Hematopoietic multipotent progenitor cell treated with erythropoietin and hydrocortisone succinate and interleukin-3 and kit ligand, for 17 days (in vitro differentiated cells): Measurements from ENCODE around the gene HOXB4.

ENCODE experiments used
- DNase-seq: peaks from one replicate; pipeline ENCODE4 v3.0.0-alpha.2; 2015; ENCODE audit warnings: low spot score

The HOXB4 gene

DNA sequence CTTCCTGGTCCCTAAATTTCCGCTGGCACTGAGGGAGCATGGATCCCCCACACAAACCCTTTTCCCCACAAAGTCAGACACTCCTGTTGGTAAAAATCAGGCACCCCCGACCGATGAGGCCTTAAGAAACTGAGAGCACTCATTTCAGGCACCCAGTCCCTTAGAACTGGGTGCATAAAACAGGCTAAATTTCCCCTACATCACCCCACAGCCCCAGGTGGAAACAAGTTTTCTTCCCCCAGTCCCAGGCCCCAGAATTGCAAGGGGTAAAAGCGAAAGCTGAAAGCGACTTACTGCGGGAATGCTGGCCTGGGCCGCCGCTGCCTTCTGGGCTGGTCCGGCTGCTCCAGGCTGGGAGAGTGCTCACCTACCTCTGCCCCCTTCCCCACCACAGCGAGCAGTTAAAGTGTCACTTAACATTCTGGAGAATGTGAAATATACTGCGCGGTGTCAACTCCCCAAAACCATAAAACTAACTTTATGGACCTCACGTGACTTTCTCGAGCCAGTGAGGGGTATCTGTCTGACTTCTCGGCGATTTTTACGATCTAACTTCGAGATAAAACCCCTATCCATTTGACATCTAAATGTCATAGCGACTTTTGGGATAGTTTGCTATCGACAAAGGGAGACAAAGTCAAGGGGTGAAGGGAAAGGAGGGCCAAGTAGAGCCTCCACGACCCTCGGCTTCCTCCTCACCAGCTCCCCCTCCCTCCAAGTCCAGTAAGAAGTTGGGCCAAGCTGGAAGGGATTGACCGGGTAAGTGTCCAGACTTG lies 11.9 kb upstream of the HOXB4 start, which contains the start of gene HOXB3:
Gene HOXB3, minus strand, starts transcription at position 411 of the 776 bp plus-strand sequence. CDS start 37,767 bp downstream, outside the sequence.
- DNase-seq: no peak

DNA sequence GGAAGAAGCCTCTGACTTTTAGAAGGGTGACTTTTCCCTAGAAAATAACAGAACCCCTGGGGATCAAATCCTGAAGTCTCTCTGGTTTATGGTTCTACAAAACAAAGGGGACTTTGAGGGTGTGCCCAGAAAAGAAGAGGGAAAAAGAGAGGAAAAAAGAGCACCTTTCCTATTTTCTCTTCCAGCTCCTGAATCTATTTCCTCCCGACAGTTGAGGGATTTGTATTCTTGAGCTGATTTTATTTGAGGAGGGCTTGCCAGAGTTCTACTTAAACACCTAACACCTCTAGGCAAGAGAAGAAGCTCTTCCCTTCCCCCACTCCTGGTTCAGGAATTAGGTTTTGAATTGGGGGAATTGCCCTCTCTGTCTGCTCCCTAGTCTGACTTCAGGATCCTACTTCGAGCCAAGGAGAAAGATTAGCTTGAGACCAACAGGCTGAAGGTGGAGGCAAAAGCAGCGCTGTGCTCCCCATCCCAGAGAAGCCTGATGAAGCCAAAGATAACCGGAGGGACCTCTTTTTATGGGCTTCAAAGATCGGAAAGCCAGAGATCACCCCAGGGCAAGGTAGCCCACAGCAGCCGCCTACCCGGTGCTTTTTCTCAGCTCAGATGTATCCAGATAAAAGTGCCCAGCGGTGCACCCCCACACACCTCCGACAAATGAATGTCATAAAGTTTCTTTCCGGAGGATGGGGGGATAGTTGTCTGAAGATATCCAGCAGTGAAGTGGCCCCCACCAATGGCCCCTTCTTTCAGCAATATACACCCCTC lies 11.1 kb upstream of the HOXB4 start:
- no peak for DNase-seq

DNA sequence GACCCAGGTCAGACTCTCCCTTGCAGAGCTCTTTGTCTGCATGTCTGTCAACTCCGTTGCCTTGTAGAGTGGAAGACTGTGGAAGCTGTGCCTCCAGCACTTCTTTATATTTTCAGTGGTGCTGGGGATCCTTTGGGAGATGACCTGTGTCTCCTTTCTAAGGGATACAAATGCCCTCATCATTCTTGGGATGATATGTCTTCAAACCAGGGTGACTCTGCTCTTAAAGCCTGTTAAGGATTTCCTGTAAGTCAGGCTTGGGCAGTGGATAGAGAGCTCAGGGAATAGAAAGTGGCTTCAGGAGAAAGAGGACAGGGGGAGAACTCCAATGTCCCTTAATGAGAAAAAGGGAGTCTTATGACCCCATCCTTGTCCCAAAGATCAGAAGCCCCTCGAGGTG lies 10.4 kb upstream of the HOXB4 start:
- no peak for DNase-seq

DNA sequence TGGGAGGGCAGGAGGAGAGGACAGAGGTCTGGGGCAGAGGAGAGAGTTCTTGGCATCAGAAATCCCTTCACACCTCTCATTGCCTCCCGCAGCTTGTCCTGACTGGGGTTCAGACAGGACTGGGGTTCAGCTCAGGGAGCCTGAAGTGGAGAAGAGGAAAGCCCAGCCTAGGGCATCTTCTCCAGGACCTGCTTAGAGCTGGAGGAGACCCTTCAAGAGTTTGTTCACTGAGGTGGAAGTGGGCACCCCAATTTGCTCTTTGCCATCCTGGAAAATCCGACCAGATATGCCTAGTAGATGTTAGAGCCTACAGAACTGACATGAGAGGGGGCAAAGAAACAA lies 9.9 kb upstream of the HOXB4 start:
- no peak for DNase-seq

DNA sequence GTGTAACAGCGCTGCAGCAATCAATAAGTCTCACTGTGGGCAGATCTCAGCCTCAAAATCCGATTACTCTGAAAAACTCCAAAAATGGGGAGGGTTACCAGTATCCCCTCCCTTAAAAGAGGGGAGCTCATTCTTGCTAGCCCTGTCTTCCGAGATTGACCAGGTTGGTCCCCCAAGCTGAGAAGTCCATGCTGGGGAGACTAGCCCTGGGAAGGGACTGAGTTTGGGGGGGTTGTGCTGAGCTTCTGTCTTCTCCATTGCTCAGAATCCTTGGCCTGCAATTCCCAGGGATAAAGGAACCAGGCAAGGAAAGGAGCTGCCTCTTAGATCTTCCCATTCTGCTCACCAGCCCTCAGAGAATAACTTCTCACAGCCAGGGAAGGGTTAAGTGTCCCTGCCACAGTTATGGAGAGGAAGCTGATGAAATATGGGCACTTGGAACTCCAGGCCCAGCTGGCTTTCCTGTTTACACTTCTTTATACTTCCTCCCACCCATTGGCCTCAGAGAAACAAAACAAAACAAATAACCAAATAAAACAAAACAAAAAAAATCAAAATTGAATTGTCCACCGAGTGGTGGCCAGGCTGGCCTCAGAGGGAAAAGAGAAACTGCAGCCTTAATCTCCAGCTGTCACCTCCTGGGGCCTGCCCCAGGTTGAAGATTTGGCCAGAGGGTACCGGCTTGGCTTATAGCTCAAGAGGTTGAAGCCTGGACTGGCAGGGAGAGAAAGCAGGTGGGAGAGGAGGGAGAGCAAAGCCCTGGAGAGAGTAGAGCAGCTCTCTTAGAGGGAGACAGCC lies 9.3 kb upstream of the HOXB4 start:
- DNase-seq: no peak

DNA sequence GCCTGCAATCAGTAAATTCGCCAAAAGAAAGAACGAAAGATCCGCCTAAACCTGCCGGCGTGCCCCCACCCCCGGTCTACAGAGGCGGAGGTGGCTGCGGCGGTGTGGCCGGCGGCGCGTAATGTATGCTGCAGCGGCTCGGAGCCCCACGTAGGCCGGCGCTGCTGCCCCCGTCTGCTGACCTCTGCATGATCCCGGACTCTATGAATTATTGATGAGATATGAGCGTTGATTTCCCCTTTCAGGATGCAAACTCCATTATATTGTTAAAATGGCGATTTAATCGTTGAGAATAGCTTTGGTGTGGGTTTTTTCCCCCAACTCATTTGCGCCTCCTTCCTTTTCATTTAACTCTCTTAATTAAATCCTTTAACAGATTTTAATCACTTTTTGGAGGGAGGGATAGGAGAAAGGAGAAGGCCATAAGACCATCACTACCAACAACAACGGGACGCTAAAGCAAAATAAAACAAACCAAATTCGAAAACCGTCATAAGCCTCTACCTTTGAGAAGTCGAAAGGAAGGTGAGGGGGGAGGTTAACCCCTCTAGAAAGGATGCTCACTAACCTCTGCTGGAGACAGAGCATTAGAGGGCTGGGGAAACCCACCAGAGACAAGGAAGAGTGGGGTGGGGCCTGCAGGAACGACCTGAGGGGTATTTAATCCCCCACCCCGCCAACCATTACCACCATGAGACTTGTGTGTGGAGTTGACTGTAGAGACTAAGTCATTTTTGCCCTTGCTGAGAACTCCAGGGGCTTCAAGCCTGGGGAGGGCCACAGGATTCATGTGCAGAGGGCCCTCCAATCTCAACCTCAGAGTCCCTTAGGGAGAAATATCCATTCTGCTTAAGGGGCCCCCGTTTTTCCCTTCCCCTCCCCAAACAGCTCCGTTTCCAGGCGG lies 8.5 kb upstream of the HOXB4 start:
- no peak for DNase-seq

DNA sequence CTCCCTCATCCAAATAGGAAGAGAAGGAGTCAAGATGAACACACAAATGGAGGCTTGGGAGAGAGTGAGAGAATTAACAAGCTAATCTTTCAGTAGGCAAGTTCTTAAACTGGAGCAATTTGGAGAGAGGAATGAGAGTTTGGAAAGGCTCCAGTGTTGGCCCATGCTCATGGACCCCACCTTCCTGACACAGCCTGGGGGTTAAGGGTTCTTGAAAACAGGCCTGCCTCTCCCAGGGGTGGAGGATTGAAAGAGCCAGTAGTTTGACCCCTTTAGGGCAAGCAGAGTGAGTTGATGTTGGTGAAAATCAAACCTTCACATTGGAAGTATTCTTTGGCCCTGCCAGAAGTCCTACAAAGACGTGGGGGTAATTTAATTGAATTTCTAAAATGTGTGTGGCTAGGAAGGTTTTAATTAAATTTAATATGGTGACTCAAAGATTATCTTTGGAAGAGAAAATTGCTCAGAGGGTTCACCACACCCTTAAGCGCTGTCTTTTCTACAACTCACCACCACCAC lies 6.1 kb upstream of the HOXB4 start:
- DNase-seq: no peak

DNA sequence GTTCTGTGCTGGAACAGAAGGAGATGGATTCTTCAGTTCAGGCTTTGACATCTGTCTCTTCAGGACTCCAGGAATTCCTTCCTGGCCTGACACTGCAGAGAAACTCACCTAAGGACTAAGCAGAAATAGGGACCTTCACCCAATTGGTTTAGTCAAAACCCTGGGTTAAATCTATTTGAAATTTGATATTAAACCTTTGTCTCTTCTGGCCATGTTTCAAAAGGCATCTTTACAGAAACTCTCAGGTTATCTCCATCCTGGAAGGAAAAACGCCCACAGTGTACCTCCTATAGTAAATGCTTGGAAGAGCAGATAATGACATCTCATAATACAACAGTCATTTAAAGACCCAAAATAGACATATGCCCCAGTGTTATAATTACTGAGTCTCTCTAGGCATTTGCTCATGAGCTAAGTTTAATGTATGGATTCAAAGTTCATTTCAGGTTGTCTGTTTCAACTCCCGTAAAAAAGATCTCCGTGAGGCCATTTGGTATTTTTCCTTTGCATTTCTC lies 5.6 kb upstream of the HOXB4 start:
- no peak for DNase-seq

DNA sequence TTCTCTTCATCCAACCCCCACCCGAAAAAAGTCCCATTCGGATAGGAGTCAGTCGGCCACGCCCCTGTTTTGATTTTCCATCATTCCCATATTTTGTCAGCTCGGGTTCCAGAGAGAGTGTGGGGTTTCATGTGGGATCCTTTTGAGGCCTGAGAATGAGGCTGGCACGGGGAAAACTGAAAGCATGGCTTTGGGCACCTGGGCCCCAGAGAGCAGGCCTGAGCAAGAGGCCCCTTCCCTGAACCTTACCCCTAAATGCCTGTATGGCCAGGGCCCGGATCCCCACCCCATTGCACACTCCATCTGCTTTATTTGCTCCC lies 4.6 kb upstream of the HOXB4 start:
- DNase-seq: no peak

DNA sequence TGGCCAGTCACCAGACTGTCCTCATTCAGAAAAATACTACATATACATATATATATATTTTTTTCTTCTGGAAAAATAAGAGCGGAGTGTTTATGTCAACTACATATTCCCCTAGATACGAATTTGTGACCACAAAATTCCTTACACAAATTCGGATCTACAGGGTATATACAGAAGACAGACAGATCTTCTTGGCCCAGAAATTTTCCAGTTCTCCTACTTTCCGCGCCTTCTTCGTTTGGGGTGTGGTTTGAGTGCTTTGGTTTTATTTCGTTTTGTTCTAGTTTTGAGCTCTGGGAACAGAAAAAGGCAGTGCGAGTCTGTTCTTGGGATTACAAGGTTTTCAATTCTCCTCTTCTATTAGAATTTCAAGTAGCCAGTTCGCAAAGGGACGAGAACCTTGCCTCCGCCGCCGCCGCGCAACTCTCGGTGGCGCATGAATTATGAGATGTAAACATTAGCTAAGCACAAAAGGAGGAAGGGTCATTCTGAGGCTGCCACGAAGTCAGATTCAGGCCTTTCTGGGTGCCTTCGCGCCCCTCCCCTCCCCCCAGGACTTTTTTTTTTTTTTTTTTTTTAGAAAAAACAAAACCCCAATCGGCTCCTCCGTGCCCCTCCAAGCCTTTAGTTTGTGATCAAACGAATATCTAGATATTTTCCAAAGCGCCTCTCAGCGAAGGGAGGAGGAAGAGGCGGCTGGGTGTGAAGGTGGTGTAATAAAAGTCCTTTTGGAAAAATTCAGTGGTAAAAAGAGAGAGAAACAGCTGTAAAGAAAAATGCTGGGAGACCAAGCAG lies 1.8 kb upstream of the HOXB4 start:
- DNase-seq: no peak

DNA sequence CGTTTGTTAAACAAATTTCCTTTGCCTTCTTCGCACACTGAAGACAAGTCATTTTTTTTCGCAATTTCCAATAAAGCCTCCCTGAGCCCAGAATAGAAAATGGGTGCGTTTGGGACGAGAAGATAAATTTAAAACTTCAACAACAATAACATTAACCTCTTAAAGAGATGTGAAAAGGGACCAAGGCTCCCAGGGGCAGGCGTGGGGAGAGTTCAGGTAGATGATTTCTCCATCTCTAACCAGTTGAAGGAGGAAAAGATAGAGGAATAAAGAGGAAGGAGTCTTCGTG lies 1.3 kb upstream of the HOXB4 start:
- no peak for DNase-seq

DNA sequence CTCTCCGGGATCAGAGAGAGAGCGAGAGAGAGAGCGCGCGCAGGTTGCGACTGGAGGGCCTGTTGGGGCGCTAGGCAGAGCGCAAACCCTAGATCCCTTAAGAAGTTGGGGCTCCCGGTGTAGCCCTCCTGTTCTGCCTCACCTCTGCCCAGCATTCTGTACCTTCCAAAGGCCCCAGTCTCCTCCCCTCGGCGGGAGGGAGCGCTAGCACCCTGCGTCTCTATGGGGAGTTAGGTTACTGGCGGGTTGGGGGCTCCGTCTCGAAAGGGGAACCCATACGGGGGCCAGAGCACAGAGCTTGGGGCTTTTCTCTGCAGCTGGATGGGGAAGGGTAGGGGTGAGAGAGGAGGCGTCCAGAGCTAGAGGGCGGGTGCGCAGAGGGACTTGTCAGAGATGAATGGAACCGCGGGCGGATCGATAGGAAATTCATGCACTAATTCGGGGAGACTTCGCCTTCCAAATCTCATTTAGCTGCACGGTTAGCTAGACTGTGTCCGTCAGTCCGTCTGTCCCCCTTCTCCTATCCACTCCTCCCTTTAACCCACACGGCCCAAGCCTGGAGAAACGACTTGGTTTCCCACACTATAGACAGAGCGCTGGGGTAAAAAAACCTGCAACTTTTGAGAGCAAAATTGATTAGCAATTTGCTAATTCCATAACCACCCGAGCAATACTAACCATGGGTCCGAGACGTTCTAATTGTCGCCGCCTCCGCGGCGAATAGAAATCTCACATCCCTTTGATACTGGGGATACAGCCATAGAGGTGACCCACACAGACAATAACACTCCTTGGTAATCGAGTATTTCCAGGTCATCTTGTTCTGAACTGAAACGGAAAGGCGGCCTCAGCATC lies 693 bp upstream of the HOXB4 start:
- peak; percentile 6 for DNase-seq

DNA sequence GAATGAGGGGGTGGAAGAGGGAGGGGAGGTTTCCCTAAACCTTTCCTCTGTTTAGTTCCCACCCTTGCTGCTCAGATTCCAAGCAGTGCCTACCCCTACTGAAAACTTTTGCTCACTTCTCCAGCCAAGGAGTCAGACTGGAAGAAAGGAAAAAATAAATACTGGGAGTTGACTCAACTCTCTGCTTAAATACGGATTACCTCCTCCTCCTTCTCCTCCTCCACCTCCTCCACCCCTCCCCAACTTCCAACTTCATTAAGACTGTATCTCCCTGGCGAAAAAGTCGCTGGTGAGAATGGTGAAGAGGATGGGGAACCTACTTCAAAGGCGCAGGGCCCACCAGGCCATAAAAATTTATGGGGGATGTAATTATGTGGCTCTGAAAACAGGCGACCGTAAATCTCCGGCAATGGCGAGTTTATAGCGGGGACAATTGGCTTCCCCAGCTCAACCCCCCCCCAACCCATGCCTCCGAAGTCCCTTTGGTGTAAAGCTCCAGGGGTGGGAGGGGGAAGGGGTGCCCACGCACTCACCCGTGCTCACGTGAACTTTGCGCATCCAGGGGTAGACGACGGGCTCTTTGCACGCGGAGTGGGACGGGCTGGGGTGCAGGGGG lies 712 bp downstream of the HOXB4 start:
- DNase-seq: no peak

DNA sequence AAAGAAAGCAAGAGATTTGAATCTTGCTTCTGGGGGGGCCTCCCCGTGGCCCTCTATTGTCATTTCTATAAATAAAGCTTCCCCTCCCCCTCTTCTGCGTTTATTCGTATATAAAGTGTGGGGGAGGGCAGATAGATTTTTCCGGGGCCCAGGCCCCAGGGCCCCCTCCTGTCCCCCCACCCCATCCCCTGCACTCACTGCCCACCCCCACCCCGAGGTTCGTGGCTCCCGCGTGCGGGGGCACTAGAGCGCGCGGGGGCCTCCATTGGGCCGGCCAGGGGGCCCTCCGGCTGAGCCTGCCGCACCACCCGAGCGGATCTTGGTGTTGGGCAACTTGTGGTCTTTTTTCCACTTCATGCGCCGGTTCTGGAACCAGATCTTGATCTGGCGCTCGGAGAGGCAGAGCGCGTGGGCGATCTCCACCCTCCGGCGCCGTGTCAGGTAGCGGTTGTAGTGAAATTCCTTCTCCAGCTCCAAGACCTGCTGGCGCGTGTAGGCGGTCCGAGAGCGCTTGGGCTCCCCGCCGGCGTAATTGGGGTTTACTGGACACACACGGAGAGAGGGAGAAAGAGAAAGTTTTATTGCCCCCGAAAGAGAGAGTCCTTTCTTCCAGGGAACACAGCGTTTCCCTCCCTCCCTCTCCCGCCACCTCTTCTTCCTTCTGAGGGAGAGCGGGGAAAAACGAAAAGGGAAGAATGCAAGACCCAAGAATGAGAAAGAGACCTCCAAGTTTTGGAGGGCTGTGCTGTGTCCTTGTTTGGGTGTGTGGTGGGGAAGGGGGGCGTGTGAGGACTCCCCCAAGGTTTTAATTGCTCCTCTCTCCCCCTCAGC lies 1.5 kb downstream of the HOXB4 start:
- peak; percentile 23 for DNase-seq

DNA sequence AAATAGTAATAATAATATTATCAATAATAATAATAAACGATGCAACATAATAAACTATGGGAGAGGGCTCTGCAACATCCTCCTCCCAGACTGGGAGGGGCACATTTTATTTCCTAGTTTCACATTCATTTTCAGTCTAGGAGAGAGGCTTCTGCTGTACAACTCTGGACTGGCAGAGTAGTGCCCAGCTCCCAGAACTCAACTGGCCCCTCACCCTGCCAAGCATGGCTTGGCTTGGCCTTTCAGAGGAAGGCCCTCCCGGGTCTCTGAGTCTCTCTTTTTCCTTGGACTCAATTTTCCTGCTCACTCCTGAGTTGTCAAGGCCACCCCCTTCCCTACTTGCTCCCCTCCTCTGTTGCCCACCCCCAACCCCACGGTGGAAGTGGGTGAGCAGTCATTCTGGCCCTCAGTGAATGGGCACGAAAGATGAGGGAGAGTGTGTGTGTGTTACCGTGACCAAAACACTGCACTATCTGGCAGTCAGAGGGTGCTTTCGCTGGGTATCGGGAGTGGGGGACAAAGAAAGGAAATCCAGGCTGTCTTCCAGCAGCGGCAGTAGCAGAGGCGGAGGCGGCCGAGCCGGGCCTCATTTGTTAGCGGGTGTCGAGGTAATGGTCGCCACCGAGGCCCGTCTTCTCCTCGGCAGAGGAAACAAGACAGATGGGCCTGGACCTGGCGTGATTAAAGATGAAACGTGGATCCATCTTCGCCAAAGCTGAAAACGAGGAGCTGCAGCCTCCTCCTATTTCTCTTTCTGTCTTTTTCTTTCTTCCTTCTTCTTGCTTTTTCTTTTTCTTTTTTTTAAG lies 2.3 kb downstream of the HOXB4 start:
- DNase-seq: no peak

DNA sequence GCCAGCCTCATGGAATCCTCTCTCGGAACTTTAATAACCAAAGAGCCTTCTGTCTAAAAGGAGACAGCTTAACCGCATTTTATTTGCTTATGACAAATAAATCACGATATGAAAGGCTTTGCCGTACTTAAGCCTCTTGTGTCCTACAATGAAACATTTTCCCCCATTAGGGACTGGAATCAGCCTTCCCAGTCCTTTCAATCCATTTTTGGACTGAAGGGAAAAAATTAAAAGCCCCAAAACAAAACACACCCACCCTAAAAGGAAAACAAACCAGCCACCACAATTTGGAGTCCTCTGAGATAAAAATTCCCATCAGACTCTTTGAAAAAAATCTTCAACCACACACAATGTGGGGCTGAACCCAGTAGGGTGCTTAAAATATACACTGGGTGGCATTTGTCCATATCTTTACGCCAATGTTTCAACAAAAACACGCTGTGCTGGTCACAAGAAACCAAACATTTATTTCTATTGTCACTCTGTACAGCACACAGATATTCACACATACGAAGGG lies 3.0 kb downstream of the HOXB4 start:
- DNase-seq: no peak

DNA sequence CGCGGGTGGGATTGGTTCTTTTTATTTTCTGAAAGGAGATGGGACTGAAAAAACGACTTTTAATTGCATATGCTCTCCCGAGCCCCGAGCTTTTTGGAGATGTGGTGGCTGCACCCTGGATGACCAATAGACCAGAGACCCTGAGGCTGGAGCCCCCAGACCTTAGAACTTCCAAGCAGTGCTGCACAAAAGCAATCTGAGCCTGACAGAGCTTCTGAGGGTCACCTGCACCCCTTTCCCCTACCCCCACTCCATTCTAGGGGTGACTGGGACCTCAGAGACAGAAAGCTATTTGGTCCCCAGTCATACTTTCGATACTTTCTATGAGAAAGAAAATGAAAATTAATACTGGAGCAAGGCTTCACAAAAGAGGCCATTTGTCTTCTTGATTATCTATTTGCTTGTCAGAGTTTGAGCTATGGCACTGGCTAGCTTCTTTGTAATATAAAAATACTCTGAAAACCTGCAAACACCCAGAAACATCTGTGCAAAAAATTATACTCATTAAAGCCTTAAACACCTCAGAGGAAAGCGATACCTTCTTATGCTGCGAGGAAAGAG lies 3.6 kb downstream of the HOXB4 start:
- no peak for DNase-seq
